K562 (cell line): Measurements from ENCODE around the gene RND1. TPM values are rescaled to one million over a fixed set of nuclear protein-coding genes. Genes with fewer than 3 reads are reported as not detected.

ENCODE experiments used
- CREM ChIP-seq: IDR thresholded peaks from 2 replicates; pipeline ENCODE4 v1.6.1; 2014; ENCODE audit warnings: antibody characterized with exemption, low read depth
- DEAF1 ChIP-seq: fragments of 450-650 bp; formaldehyde crosslinking; IDR thresholded peaks from 2 replicates; pipeline ENCODE4 v1.4.0; 2020; ENCODE audit warnings: mild to moderate bottlenecking, moderate library complexity
- LCOR ChIP-seq: sonication (generic); formaldehyde crosslinking; IDR thresholded peaks from 2 replicates; pipeline ENCODE4 v1.8.0; 2022; ENCODE audit warnings: mild to moderate bottlenecking, missing genetic modification reagents
- PHF20 ChIP-seq: fragments of 450-650 bp; IDR thresholded peaks from 2 replicates; pipeline ENCODE4 v1.6.1; 2018; ENCODE audit not compliant: partially characterized antibody
- RUNX1 ChIP-seq: sonication (generic); IDR thresholded peaks from 2 replicates; pipeline ENCODE4 v1.6.1; 2016; ENCODE audit warnings: antibody characterized with exemption, low read depth
- TAL1 ChIP-seq: fragments of 450-650 bp; IDR thresholded peaks from 2 replicates; pipeline ENCODE4 v1.6.1; 2016; ENCODE audit warnings: mild to moderate bottlenecking
- THRB ChIP-seq: fragments of 450-650 bp; formaldehyde crosslinking; conservative IDR thresholded peaks from 2 replicates; pipeline ENCODE4 v1.4.0; 2022; ENCODE audit warnings: mild to moderate bottlenecking, missing genetic modification characterization
- TOE1 ChIP-seq, 2 experiments: fragments of 450-650 bp in 1 of 2; sonication (generic) in 1 of 2; formaldehyde crosslinking in 1 of 2; IDR thresholded peaks; 2 replicates each; pipeline versions ENCODE4 v1.7.1 to v1.8.0; 2016 to 2022; ENCODE audit warnings: borderline replicate concordance in 2 of 2, mild to moderate bottlenecking in 2 of 2, antibody characterized with exemption in 1 of 2, inconsistent platforms in 1 of 2, low read depth in 1 of 2, missing genetic modification reagents in 1 of 2, moderate library complexity in 1 of 2
- polyA plus RNA-seq, 8 experiments: library from polyadenylated mRNA; depleted of rRNA in 4 of 8; stranded (reverse) in 5 of 8; unstranded in 3 of 8; fragments of >200 nt; fragmentation: Nextera tagmentation in 2 of 8; fragmentation: Illumina TruSeq in 1 of 8; extraction: Ambion mirVana in 2 of 8; extraction: Trizol in 1 of 8; gene quantifications; 2 replicates each; pipeline versions ENCODE4 v1.2.1 to v1.2.3, GENCODE V29; 2011 to 2014; ENCODE audit warnings: inconsistent platforms in 1 of 8, missing spikeins in 1 of 8
- total RNA-seq, 7 experiments: library from RNA; depleted of rRNA in 6 of 7; stranded (reverse); fragments of >200 nt in 6 of 7; fragmentation: Illumina TruSeq in 2 of 7; extraction: Trizol in 2 of 7; gene quantifications; 2 replicates each; pipeline versions ENCODE4 v1.2.1 to v1.2.3, GENCODE V29; 2011 to 2021; ENCODE audit warnings: low replicate concordance in 1 of 7

Gene RND1
- total and polyA plus RNA-seq, 9 of the 15 experiments (the other 6 are each of a cell fraction or from before 2014, with no cell fraction given): 0.18 to 0.78 (median 0.58) TPM; not detected in 2

GRCh38 chr12:48866052-48866711 lies 512 bp upstream of the RND1 start (continued):
- TF ChIP-seq TOE1 (IDR thresholded peaks at IDR 0.05; ENCODE audit: borderline replicate concordance): 0 out of 2 replicates have a peak, but pooled peaks have one; percentile 41
- TF ChIP-seq TOE1 (CRISPR knock-in tag; IDR thresholded peaks at IDR 0.05; ENCODE audit: borderline replicate concordance, low read depth): no peak
- no peak for TF ChIP-seq RUNX1
- TF ChIP-seq DEAF1: no peak
- TF ChIP-seq PHF20: peak; percentile 21
- TF ChIP-seq CREM: 0 out of 2 replicates have a peak, but pooled peaks have one; percentile 26
- TF ChIP-seq LCOR (CRISPR knock-in tag): 0 out of 2 replicates have a peak, but pooled peaks have one; percentile 25
- TF ChIP-seq TAL1: 0 out of 2 replicates have a peak, but pooled peaks have one; percentile 3
- 0 out of 2 replicates have a peak, but pooled peaks have one; percentile 16 for TF ChIP-seq THRB
